Body of pancreas (tissue), 4 donors: Measurements from ENCODE around the gene CD79A. TPM values are rescaled to one million over a fixed set of nuclear protein-coding genes. Genes with fewer than 3 reads are reported as not detected.
A peak's percentile ranks its signal among the peaks of the same experiment; 100 is the strongest.

Experiments
- ATAC-seq: fragments of 150-250 bp; one replicate; pipeline ENCODE4 v1.9.1; 2016
- DNase-seq, 4 donors: peaks; one replicate each; pipeline ENCODE4 v3.0.0-alpha.2; 2019
- H3K27ac ChIP-seq, 4 donors: fragments of 200-600 bp; sonication (generic); 1 replicate in 3 of 4; 2 replicates in 1 of 4; pipeline versions ENCODE4 v1.5.1 to v1.6.1; 2016 to 2019; ENCODE audit warnings: mild to moderate bottlenecking in 1 of 4, mixed read lengths in 1 of 4, moderate library complexity in 1 of 4
- H3K27me3 ChIP-seq, 2 donors: fragments of 200-600 bp; sonication (generic); one replicate each; pipeline ENCODE4 v1.6.0; 2016; ENCODE audit warnings: mild to moderate bottlenecking in 1 of 2
- H3K36me3 ChIP-seq, 2 donors: fragments of 200-600 bp; sonication (generic); replicated peaks in 1 of 2; 2 replicates each; pipeline ENCODE4 v1.5.1; 2016; ENCODE audit warnings: low read depth in 2 of 2; ENCODE audit not compliant: insufficient read depth in 1 of 2
- H3K4me1 ChIP-seq: fragments of 200-600 bp; sonication (generic); one replicate; pipeline ENCODE4 v1.6.0; 2016
- H3K4me3 ChIP-seq, 2 donors: fragments of 200-600 bp; sonication (generic); 1 replicate in 1 of 2; 2 replicates in 1 of 2; pipeline ENCODE4 v1.5.1; 2016 to 2019
- H3K9me3 ChIP-seq, 3 donors: fragments of 200-600 bp; sonication (generic); 1 replicate in 2 of 3; 2 replicates in 1 of 3; pipeline ENCODE4 v1.5.1; 2016
- CTCF ChIP-seq, 7 experiments: fragments of 450-650 bp in 4 of 7; fragments of 200-600 bp in 3 of 7; sonication (generic) in 3 of 7; IDR thresholded peaks; one replicate each; pipeline ENCODE4 v1.5.1; 2016 to 2019; ENCODE audit warnings: antibody characterized with exemption in 7 of 7
- POLR2A ChIP-seq, 3 donors: fragments of 450-650 bp; IDR thresholded peaks; one replicate each; pipeline ENCODE4 v1.6.1; 2016; ENCODE audit warnings: antibody characterized with exemption in 3 of 3, mild to moderate bottlenecking in 2 of 3
- WGBS, 2 donors: methylation state at CpG; one replicate each; pipeline ENCODE4 v1.1.5; 2017; 5-methylcytosine and 5-hydroxymethylcytosine counted together
- intact Hi-C: fragments of 100-400 bp; cut with DNase I; formaldehyde crosslinking; loops from one replicate; pipeline ENCODE4 v1.15.1; 2023
- total RNA-seq, 2 donors: library from RNA; depleted of rRNA; stranded (reverse); fragments of >200 nt; gene quantifications; one replicate each; pipeline ENCODE4 v1.1.0, GENCODE V29; 2016

Gene CD79A
- total RNA-seq, 2 donors from 2014 or later, result not detected

GRCh38 chr19:41859618-41860418 lies 17.3 kb upstream of the CD79A start, which contains the start of gene RPS19:
Gene RPS19 (plus strand): TSS chr19:41860255. CDS start chr19:41860775, 520 bp downstream.
- peak within 1 kb of the TSS; percentile 64 to 79 for H3K4me3 ChIP-seq
- DNase-seq (peak; percentile 98 to 99 (median 98)), ATAC-seq (peak; percentile 90)
- H3K36me3 ChIP-seq, result peaks cover 7 to 14% of the 10 kb centered on the region in 2 donors
- peaks cover 39% of the 10 kb centered on the region for H3K4me1 ChIP-seq
- WGBS, 2 donors, result 0 to 1% methylated on average over 36 to 68 of the region's 76 CpGs
- H3K27me3 ChIP-seq, result no peaks in the 10 kb centered on the region
- intact Hi-C loops, result no loop called here
- H3K27ac ChIP-seq, result peak within 1 kb of the TSS; percentile 86 to 99 (median 97)
- TF ChIP-seq CTCF (IDR thresholded peaks at IDR 0.05) (peak; percentile 38 to 94 (median 88)), POLR2A (IDR thresholded peaks at IDR 0.05) (peak; percentile 84 to 88 (median 85))
- H3K9me3 ChIP-seq, result no peaks in the 10 kb centered on the region

GRCh38 chr19:41860419-41861115 lies 16.5 kb upstream of the CD79A start:
- Histone ChIP-seq H3K27me3 (no peaks in the 10 kb centered on the region), H3K4me3 (peak overlapping the region; percentile 64 to 79), H3K36me3 (peaks cover 7 to 14% of the 10 kb centered on the region in 2 donors), H3K27ac (peak overlapping the region; percentile 86 to 99 (median 97)), H3K4me1 (peaks cover 47% of the 10 kb centered on the region), H3K9me3 (no peaks in the 10 kb centered on the region)
- TF ChIP-seq POLR2A (IDR thresholded peaks at IDR 0.05), result no peak
- TF ChIP-seq CTCF (IDR thresholded peaks at IDR 0.05), result no peak
- ATAC-seq, result no peak
- DNase-seq, result peak in 1 of 4 donors; percentile 19
- intact Hi-C loops, result no loop called here
- 1% methylated on average over 39 of the region's 45 CpGs; no CpG with 5 or more reads in 1 of the 2 donors for WGBS, 2 donors

GRCh38 chr19:41861116-41861768 lies 15.8 kb upstream of the CD79A start:
- 14 to 23% methylated on average over 9 of the region's 9 CpGs for WGBS, 2 donors
- Histone ChIP-seq H3K27me3 (no peaks in the 10 kb centered on the region), H3K36me3 (peaks cover 7 to 14% of the 10 kb centered on the region in 2 donors), H3K4me1 (peaks cover 53% of the 10 kb centered on the region), H3K27ac (peak overlapping the region in 2 of 4 donors; percentile 86 to 99), H3K9me3 (no peaks in the 10 kb centered on the region), H3K4me3 (peak overlapping the region in 1 of 2 donors; percentile 79)
- no peak for DNase-seq
- ATAC-seq, result no peak
- intact Hi-C loops, result no loop called here
- TF ChIP-seq CTCF (IDR thresholded peaks at IDR 0.05) (no peak), POLR2A (IDR thresholded peaks at IDR 0.05) (no peak)

GRCh38 chr19:41861846-41862245 lies 15.2 kb upstream of the CD79A start:
- no peaks in the 10 kb centered on the region for H3K9me3 ChIP-seq
- ATAC-seq, result no peak
- no peak overlapping the region for H3K27ac ChIP-seq
- TF ChIP-seq CTCF (IDR thresholded peaks at IDR 0.05) (no peak), POLR2A (IDR thresholded peaks at IDR 0.05) (no peak)
- WGBS, 2 donors, result 53 to 64% methylated on average over 9 of the region's 9 CpGs
- intact Hi-C loops, result no loop called here
- peaks cover 60% of the 10 kb centered on the region for H3K4me1 ChIP-seq
- no peak for DNase-seq
- no peak overlapping the region for H3K4me3 ChIP-seq
- H3K36me3 ChIP-seq, result peaks cover 7 to 14% of the 10 kb centered on the region in 2 donors
- H3K27me3 ChIP-seq, result no peaks in the 10 kb centered on the region
